Activated CD8-positive, alpha-beta memory T cell treated with anti-CD3 and anti-CD28 coated beads for 48 hours (primary cell): Measurements from ENCODE around the gene RPL5.
A peak's percentile ranks its signal among the peaks of the same experiment; 100 is the strongest.
"Not testable (repeated sequence)": the region's sequence is repeated elsewhere in the genome, so short reads cannot be mapped to it uniquely, and the experiment has no call there.

Source experiments
- DNase-seq, 3 experiments: peaks; one replicate each; pipeline ENCODE4 v3.0.0-alpha.2; 2020; ENCODE audit warnings: low read depth in 2 of 3, low spot score in 2 of 3

The RPL5 gene

DNA sequence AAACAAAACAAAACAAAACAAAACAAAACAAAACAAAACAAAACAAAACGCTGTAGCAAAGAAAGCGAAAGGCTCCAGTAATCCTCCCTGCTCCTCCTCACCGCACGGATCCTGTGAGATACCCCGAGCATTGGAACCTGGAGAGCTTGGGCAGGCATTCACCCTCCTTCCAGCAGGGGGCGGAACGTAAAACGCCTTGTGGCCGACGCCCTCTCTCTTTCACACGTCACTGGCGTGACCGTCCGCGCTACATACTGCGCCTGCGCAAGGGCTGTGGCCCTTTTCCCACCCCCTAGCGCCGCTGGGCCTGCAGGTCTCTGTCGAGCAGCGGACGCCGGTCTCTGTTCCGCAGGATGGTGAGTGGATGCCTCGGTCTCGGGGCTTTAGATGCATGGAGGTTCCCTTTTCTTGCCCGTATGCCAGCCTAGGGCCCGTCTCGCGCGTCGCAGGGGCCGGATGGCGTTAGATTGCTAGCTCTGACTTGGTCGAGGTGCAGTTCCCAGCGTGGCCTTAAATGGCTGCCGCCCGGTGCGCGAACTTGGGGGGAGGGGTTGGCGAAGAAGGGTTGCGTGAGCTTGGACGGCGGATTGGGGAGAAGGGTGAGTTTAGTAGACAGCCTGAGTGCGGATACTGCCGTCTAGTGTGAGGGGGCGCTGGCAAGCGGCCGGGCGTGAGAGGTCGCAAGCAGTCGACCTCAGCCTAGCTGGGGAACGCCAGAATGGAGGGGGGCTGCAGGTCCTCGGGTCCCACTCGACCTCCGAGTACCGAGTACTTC lies at the start of gene RPL5:
Gene RPL5, plus strand, starts transcription at position 279 of the 775 bp plus-strand sequence. Its CDS starts 75 bp downstream, at position 354.
- DNase-seq: peak; percentile 94 to 96 (median 95)

DNA sequence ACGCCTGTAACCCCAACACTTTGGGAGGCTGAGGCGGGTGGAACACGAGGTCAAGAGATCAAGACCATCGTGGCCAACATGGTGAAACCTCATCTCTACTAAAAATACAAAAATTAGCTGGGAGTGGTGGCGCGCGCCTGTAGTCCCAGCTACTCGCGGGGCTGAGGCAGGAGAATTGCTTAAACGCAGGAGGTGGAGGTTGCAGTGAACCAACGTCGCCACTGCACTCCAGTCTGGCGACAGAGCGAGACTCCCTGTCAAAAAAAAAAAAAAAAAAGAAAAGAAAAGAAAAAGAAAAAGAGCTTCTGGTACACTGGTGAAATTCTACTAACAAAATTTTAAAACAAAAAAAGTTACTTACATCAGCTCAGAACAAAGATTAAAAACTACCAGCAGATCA lies 48.3 kb upstream of the RPL5 start:
- not testable (repeated sequence) for DNase-seq

DNA sequence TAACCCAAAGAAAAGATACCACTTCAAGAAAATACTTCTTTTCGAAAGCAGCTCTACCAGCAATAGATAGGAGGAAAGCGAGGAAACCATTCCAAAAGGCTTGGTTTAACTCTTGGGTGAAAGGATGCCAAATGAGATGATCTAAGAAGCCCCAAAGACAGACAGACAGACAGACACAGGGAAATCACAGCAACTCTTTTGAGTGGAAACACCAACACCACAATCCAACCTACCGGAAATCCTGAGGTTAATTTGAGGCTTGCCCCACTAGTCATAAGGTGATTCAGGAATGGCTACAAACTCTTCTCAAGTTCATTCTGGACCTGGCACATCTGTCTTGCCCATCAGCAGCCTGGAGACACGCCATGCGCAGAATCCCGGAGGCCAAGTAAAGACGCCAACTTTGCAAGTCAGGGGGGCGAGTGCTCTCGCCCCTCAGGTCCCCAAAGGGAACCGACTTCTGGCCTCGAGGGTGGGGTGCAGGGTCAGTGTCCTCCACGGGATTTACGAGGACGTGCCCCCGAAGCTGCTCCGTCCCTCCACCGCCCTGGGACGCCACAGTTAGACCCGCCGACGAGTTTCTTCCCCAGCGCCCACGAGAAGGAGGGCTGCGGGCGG lies 47.7 kb upstream of the RPL5 start:
- peak; percentile 1 to 17 (median 10) for DNase-seq

DNA sequence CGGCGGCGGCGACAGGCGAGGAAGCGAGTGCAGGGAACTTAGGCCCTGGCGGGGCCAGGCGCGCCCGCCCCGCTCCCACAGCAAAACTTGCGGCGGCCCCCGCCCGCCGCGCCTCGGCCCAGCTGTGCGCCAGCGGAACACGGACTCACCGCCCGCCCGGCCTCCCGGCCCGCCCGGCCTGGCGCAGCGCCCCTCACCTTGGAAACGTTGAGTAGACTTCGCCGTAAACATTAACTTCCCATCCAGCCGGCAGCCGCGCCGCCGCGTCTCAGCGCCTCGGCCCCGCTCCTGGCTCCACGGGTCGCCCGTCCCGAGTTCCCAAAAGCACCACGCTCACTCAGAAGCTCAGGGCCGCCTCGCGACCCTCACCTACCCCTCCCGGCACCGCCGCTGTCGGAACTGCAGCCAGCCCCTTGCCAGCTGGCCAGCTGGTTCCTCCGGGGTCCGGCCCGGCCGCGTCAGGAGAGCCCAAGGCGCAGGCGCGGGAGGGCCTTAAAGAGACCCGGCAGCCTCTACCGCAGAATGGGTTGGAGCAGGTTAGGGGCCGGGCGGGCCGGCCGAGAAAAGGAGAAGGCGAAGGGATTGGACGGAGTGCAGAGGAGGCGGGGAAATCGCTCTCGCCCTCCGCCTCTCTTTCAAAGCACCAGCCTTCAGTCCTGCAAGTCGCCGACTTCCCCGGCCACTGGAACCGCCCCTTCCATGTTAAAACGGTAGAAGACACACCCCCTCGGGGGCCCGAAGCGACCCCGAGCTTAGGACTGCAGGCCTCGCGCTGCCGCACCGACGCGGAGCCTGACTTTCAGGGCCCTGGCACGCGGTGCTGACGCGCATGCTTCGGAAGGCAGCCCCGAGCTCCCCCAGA lies 47.0 kb upstream of the RPL5 start, which contains the start of gene EVI5:
Gene EVI5, minus strand, starts transcription at position 470 of the 862 bp plus-strand sequence. CDS start 48,562 bp downstream, outside the sequence.
- DNase-seq: peak; percentile 21 to 33 (median 31)

DNA sequence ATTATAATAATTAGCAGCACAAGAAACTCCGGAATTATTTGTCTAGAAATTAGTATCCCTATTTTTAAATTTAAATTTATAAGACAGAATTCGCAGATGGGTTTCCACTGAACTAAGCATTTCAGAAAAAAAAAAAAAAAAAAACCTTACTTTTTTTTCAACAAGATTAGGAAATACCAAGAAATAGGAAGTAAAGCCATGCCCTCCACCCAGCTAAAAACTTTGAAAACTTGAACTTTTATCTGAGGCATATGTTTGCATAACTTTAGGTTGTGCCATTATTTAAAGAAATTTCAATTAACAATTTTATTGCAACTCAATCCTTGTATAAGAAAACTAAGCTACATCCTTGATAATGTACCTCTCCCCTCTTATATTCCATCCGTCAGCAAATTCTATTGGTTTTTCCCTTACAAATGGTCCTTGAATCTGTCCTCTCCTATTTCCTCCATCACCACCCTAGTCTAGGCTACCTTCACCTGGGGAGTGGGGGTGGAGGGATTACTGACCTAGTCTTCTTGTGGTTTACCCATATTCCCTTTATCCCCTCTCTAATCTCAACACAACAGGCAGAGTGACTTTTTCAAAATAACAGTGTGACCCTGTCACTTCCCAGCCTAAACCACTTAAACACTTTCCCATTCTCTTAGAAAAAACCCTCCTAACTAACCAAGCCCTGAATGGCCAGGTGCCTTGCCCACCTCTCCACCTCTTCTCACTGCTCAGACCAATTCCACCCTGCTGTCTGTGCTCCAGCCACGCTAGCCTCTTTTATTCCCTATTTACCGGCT lies 45.5 kb upstream of the RPL5 start:
- DNase-seq: no peak

DNA sequence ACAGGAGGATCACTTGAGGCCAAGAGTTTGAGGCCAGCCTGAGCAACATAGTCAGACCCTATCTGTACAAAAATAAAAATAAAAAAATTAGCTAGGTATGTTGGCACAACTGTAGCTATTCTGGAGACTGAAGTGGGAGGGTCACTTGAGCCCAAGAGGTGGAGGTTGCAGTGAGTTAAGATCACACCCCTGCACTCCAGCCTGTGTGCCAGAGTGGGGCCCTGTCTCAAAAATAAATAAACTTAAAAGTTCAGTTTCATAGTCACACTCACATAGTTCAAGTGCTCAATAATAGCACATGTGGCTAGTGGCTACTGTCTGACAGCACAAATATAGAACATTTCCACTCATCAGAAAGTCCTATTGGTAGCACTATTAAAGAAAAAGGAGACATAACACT lies 41.8 kb upstream of the RPL5 start:
- DNase-seq: no peak

DNA sequence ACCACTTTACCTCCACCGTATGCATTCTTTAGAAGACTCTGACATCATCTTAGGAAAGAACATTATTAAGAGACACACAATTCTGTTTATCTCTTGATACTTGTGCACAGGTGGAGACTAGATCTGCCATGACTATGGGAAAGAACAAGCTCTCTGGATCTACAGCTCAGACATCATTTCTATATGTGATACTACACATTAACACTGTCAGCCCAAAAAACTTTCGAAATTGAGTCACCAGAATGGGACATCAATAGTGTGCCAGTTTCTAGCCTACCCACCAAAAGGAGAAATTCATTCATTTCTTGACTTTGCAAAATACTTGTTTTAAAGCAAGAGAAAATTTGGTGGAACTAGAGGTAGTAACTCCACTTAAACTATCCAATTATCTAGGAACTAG lies 41.0 kb upstream of the RPL5 start:
- DNase-seq: no peak

DNA sequence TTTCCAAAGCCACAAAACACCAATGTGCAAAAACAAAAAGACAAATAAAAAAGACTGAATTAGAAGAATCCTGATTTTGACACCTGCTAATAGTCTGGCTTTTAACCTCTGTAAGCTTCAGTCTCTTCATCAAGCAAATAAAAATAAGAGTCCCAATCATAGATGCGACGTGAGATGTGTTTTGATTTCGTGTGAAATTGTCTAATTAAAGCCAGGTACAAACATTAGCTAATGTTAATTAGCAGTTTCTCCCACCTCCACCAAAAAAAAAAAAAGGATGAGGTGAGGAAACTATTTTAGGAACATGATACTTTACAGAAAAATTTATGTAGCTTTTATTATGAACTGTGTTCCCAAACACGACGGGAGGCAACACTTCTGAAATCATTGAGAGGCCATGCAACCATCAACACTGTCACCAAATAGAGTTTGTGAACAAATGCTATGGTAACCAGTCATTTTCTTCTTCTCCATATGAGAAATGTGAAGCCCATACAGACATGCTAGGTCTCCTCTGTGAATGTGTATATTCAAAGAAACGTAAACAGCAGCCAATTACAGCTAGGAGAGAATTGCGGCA lies 40.3 kb upstream of the RPL5 start:
- no peak for DNase-seq

DNA sequence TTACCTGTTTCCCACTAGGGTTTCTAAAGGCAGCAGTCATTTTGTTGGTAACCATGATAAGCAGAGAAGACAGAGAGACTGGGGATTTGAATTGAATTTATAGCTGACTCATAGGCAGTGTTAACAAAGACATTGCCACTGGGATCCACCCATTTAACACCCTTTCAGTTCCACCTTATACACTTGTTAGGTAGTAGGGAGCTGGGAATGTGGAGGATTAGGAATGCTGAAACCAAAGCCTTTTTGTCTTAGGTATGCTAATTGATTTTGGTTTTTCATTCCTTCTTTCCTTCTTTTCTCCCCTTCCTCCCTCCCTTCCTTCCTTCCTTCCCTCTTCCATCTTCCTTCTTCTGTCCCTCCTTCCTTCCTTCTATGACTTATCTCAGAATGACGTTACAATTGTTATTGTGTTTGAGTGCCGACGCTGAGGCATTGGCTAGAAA lies 39.5 kb upstream of the RPL5 start:
- DNase-seq: no peak

DNA sequence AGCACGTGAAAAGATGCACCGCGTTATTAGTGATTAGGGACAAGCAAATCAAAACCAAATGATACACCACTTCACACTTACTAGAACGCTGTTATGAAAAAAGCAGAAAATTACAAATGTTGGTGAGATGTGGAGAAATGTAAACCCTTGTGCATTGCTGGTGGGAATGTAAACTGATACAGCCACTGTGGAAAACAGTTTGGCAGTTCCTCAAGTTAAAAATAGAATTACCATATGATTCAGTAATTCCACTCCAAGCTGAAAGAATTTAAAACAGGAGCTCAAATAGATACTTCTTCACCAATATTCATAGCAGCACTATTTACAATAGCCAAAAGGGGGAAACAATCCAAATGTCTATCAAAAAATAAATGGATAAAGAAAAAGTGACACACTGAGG lies 36.7 kb upstream of the RPL5 start:
- no peak for DNase-seq

DNA sequence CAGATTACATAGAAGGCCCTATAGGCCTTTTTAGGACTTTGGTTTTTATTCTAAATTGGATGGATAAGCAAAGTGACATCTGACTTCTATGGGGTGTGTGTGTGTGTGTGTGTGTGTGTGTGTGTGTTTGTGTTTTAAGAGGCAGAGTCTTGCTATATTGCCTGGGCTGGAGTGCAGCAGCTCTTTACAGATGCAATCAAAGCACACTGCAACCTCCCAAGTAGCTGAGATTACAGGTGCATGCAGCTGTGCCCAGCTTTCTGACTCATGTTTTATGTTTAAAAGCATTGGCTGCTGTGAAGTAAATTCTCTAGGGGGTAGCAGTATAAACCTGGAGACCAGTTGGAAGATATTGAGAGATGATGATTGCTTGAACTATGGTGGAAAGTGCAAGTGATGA lies 34.5 kb upstream of the RPL5 start:
- DNase-seq: no peak

DNA sequence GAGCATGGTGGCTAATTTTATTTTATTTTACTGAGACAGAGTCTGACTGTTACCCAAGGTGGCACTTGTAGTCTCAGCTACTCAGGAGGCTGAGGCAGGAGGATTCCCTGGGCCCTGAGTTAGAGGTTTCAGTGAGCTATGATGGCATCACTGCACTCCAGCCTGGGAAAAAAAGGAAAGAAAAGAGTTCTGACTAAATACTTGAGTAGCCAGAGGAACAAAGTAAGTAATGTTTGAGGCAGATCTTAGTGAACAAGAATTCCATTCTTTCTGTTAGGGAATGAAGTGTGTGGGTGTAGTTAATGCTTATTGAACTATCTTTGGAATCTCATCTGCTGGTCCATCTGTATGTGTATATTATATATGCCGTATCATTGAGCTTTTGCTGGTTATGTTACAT lies 33.9 kb upstream of the RPL5 start:
- no peak for DNase-seq

DNA sequence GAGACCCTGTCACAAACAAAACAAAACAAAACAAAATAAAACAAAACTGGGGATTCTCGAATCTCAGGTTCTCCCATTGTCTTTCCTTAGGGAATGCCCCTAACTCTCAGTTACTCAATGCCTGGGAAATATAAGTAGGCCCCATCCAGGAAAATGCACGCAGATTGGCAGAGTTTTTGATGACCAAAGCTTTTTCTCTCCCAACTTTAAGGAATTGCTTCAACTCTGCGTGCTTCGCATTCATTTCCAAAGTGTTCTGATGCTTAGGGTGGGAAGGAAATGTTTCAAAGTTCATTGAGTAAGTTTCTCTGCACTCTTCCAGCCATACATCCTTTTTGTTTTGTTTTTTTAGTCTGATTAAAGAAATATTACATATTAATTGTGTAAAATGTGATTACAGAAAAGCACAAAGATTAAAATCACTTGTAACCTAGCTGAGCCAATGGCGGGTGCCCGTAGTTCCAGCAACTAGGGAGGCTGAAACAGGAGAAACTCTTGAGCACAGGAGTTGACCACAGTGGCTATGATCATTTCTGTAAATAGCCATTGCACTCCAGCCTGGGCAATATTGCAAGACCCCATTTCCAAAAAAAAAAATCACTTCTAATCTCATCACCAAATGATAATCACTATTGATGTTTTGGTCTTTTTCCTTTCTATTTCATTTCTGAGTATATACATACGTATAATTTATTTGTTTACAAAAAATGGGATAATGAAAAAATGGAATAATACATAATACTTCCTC lies 28.5 kb upstream of the RPL5 start:
- no peak for DNase-seq

DNA sequence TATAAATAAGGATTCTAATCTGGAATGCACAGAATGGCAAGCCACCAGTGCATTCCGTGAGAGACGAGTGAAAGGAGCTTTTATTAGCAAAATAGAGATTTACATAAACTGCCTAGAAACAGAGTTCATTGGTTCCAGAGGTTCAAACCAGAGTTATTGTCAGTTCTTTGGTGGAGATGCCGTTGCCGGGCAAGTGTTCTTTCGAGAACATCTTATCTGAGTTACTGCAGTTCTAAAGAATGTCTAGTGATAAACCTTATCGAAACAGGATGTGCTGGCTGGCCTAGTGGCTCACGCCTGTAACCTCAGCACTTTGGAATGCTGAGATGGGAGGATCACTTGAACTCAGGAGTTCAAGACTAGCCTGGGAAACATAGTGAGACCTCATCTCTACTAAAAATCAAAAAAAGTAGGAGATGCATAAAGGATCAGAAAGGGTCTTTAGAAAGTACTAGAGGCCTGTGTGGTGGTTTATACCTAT lies 27.1 kb upstream of the RPL5 start:
- no peak for DNase-seq

DNA sequence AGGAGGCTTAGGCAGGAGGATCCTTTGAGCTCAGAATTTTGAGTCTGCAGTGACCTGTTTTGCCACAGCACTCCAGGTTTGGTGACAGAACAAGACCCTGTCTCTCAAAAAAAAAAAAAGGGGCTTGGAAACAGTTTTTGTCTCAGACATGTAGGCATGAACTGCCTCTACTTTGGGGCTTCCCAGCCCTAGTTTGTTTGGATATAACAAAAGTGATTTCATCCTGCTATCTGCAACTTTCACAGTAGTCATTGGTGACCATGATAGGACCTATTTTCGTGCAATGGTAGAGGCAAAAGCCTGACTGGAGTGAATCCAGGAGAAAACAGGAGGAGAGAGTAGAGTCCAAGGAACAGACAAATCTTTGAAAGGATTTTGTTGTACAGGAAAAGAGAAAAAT lies 26.6 kb upstream of the RPL5 start:
- DNase-seq: no peak

DNA sequence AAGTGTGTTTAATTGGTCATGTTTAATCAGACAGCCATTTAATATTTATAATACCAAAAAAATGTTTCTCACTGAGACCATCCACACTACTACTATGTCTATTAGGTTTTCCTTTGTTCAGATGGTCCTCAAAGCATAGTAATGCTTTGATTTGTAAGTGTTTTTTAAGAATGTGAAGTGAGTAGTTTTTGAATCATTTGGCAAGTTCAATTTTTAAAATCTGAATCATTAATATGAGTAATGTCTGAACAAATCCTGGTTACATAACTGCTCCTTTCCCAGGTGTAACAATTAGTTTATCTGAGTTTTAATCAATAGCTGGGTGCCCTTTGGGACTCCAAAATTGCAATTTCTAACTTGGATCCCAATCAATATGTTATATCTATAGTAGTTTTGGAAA lies 23.5 kb upstream of the RPL5 start:
- no peak for DNase-seq

DNA sequence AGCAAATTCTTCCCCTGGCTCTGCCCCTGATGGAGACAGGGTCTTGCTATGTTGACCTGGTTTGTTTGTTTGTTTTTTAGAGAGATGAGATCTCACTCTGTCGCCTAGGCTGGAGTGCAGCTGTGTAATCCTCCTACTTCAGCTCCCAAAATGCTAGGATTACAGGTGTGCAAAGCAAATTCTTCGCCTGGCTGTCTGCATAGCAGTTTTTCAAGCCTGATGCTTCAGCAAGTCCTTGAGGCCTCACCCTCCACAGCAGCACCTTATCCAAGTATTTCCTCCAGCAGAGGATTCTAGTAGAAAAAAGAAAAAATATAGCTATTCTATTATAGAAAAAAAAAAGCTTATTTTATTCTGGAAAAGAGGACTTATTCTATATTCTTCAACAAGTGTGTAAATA lies 15.1 kb upstream of the RPL5 start:
- DNase-seq: no peak

DNA sequence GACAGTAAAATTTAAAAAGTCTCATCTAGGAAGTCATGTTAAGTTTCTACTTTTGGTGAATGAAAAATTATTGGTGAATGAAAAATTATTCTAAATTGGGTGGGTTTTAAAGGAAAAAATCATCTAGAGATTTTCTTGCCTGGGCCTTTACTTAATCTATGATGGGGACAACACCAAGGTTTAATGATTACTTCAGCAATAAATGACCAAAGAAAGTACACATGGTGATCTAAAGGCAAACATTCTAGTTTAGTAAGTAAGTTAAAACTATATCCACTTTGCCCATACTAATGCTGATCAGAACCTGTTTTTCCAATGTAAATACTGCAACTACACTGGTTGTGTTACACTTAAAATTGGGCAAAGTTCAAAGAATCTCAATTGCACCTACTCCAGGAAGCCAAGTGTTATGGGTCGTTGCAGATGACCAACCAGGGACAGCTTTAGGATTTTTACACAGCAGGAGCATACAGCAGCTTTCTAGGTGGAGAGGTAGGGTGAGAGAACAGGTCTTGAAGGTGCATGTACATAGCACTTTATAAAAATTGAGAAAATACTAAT lies 14.6 kb upstream of the RPL5 start:
- DNase-seq: no peak

DNA sequence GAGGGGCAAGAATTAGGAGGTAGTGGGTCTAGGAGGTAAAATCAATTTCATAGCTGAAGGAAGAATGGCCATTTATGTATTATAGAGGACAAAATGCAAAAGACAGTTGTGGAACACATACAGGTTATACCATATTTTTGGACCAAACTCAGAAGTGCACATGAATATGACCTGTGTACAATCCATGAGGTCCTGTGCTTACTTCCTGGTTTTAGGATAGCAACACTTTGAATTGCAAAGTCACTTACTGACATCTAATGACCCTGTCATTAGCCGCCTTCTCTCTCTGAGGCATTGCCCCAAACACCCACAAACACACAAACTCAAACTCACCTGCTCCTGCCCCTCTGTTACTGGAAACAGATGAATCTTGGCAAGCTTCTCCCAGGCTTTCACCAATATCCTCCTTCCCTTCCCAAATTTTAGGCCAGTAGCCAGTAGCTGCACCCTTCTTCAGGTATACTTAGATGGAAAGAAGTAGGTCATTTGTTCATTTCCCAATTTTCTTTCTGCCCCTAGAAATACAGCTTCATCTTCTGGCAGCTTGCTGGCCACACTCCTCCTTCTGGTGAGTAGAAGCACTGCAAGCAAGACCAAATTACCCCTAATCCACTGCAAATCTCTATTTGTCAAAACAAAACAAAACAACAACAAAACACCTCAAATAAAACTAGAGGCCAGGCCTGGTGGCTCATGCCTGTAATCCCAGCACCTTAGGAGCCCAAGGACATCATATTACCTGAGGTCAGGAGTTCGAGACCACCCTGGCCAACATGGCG lies 13.7 kb upstream of the RPL5 start:
- DNase-seq: no peak
